Naive thymus-derived CD4-positive, alpha-beta T cell (primary cell): ENCODE measurements around the gene MDM2. TPM values are rescaled to one million over a fixed set of nuclear protein-coding genes. Genes with fewer than 3 reads are reported as not detected.

Experiments
- ATAC-seq: fragments of 150-1000 bp; cut with Tn5 transposase; 2 replicates; pipeline ENCODE4 v1.10.0; 2021; ENCODE audit warnings: mild to moderate bottlenecking, moderate library complexity
- CTCF ChIA-PET: fragments of 350-600 bp; sonication (Branson Sonifier 250); formaldehyde crosslinking; loops from one replicate; lab custom pipeline; 2021; ENCODE audit warnings: antibody characterized with exemption; lab: Charles Lee
- POLR2A ChIA-PET: fragments of 350-600 bp; sonication (Branson Sonifier 250); formaldehyde crosslinking; loops from one replicate; lab custom pipeline; 2021; ENCODE audit warnings: antibody characterized with exemption, inconsistent platforms; lab: Charles Lee
- DNase-seq, 9 donors: peaks; one replicate each; pipeline versions ENCODE4 v3.0.0 to v3.0.0-alpha.2; 2020 to 2022; ENCODE audit warnings: mixed read lengths in 1 of 9
- H3K27ac ChIP-seq: one replicate; pipeline ENCODE4 v1.7.0; 2013; ENCODE audit warnings: mild to moderate bottlenecking, low read depth, low read length, moderate library complexity
- H3K27me3 ChIP-seq, 2 donors: one replicate each; pipeline ENCODE4 v1.7.0; 2013; ENCODE audit warnings: low read length in 2 of 2, mild to moderate bottlenecking in 2 of 2, moderate library complexity in 2 of 2; ENCODE audit not compliant: control insufficient read depth in 2 of 2, insufficient read depth in 2 of 2
- H3K36me3 ChIP-seq, 3 experiments: 1 replicate in 2 of 3; 2 replicates in 1 of 3; pipeline ENCODE4 v1.7.0; 2013; ENCODE audit warnings: low read length in 3 of 3, mild to moderate bottlenecking in 3 of 3, moderate library complexity in 1 of 3; ENCODE audit not compliant: insufficient read depth in 3 of 3, control insufficient read depth in 2 of 3
- H3K4me1 ChIP-seq, 2 donors: one replicate each; pipeline ENCODE4 v1.7.0; 2013; ENCODE audit warnings: low read length in 2 of 2, mild to moderate bottlenecking in 2 of 2, moderate library complexity in 1 of 2; ENCODE audit not compliant: control insufficient read depth in 2 of 2, insufficient read depth in 2 of 2
- H3K4me3 ChIP-seq: 2 replicates; pipeline ENCODE4 v1.7.0; 2013; ENCODE audit warnings: mild to moderate bottlenecking, low read length
- H3K9me3 ChIP-seq, 3 experiments: 1 replicate in 2 of 3; 2 replicates in 1 of 3; pipeline ENCODE4 v1.7.0; 2013; ENCODE audit warnings: low read length in 3 of 3; ENCODE audit not compliant: control insufficient read depth in 2 of 3
- H3K27ac Mint-ChIP-seq, 9 donors: one replicate each; pipeline ENCODE4 v1.8.0; 2020 to 2022; ENCODE audit warnings: mixed read lengths in 9 of 9, mild to moderate bottlenecking in 8 of 9, moderate library complexity in 5 of 9, inconsistent platforms in 2 of 9
- H3K27me3 Mint-ChIP-seq, 5 donors: one replicate each; pipeline ENCODE4 v1.8.0; 2021 to 2022; ENCODE audit warnings: mixed read lengths in 5 of 5, mild to moderate bottlenecking in 1 of 5
- H3K36me3 Mint-ChIP-seq, 5 donors: one replicate each; pipeline ENCODE4 v1.8.0; 2020 to 2022; ENCODE audit warnings: mixed read lengths in 5 of 5, mild to moderate bottlenecking in 3 of 5, inconsistent platforms in 1 of 5
- H3K4me1 Mint-ChIP-seq, 7 donors: one replicate each; pipeline ENCODE4 v1.8.0; 2020 to 2022; ENCODE audit warnings: mixed read lengths in 7 of 7, mild to moderate bottlenecking in 3 of 7, inconsistent platforms in 1 of 7
- H3K4me3 Mint-ChIP-seq, 10 donors: one replicate each; pipeline ENCODE4 v1.8.0; 2020 to 2022; ENCODE audit warnings: mild to moderate bottlenecking in 10 of 10, mixed read lengths in 10 of 10, moderate library complexity in 6 of 10, inconsistent platforms in 2 of 10
- H3K9me3 Mint-ChIP-seq, 11 donors: one replicate each; pipeline ENCODE4 v1.8.0; 2020 to 2022; ENCODE audit warnings: mixed read lengths in 11 of 11, mild to moderate bottlenecking in 4 of 11, inconsistent platforms in 1 of 11, moderate library complexity in 1 of 11
- intact Hi-C, 2 donors: fragments of 100-400 bp; cut with micrococcal nuclease; formaldehyde crosslinking; loops; one replicate each; pipeline ENCODE4 v1.15.1; 2023
- polyA plus RNA-seq, 2 donors: library from polyadenylated mRNA; unstranded; fragments of 300-500 nt; fragmentation: Illumina TruSeq; gene quantifications; one replicate each; pipeline ENCODE4 v1.2.3, GENCODE V29; 2021
- total RNA-seq, 6 experiments: library from RNA in 5 of 6; stranded (reverse) in 5 of 6; gene quantifications; 1 replicate in 5 of 6; 2 replicates in 1 of 6; pipeline ENCODE4 v1.2.3 and lab custom pipeline; 2021 to 2026

Gene MDM2
- total and polyA plus RNA-seq, 7 experiments from 2014 or later, result 14.5 to 271 (median 79.8) TPM

DNA sequence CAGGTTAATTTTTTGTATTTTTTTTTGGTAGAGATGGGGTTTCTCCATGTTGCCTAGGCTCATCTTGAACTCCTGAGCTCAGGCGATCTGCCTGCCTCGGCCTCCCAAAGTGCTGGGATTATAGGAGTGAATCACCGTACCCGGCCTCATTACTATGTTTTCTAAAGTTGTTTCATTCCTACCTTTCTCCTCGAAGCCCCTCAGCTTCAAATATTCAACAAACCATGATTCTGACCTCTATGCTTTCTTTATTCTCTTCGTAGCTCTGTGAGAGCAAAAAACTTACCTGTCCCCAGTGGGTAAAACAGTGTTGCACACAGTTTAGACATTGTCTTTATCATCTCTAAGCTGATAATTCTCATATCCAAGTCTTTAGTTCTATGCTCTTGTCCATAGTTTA, 26.2 kb upstream of the MDM2 start:
- H3K4me3 ChIP-seq, result no peak overlapping the region
- Mint-ChIP-seq H3K4me1 (no peaks in the 10 kb centered on the region), H3K9me3 (no peaks in the 10 kb centered on the region), H3K27me3 (no peaks in the 10 kb centered on the region), H3K4me3 (no peak overlapping the region), H3K36me3 (peaks cover 0 to 7% (median 4%) of the 10 kb centered on the region in 5 donors), H3K27ac (no peak overlapping the region)
- no peaks in the 10 kb centered on the region for H3K9me3 ChIP-seq
- H3K27me3 ChIP-seq, result no peaks in the 10 kb centered on the region
- POLR2A ChIA-PET, result no interaction called here
- intact Hi-C loops, result no loop called here
- H3K36me3 ChIP-seq, result no peaks in the 10 kb centered on the region
- no peaks in the 10 kb centered on the region for H3K4me1 ChIP-seq
- CTCF ChIA-PET, result no interaction called here
- H3K27ac ChIP-seq, result no peak overlapping the region
- no peak for ATAC-seq
- DNase-seq, result no peak

DNA sequence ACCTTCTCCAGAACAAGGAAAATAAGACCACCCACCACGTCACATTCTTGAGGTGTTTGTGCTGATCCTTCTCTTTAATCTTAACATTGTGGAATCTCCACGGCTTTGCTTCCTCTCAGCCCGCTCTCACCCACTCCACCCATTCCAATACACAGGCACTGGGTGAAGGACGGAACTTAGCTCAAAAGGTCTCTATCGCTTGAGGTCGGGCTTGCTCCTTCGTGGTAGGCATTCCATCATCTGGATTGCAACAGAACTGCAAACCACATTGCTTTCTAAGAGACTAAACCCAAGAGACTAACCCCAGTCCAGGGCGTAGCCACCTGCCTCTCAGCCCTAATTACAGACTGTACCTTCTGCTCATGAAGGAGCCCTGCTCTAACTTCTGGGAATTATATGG, 24.0 kb upstream of the MDM2 start:
- H3K36me3 Mint-ChIP-seq, result peaks cover 0 to 7% (median 2%) of the 10 kb centered on the region in 5 donors
- H3K27me3 Mint-ChIP-seq, result no peaks in the 10 kb centered on the region
- H3K27ac ChIP-seq, result no peak overlapping the region
- peaks cover 0 to 5% (median 0%) of the 10 kb centered on the region in 7 donors for H3K4me1 Mint-ChIP-seq
- H3K27ac Mint-ChIP-seq, result no peak overlapping the region
- H3K9me3 ChIP-seq, result no peaks in the 10 kb centered on the region
- no peaks in the 10 kb centered on the region for H3K4me1 ChIP-seq
- POLR2A ChIA-PET, result interaction anchor here (1.1 kb wide), 1 partner anchor 24 kb away, joined by 3 read pairs; the partner anchor contains the start of gene MDM2
- H3K4me3 Mint-ChIP-seq, result no peak overlapping the region
- intact Hi-C loops, result no loop called here
- H3K27me3 ChIP-seq, result no peaks in the 10 kb centered on the region
- H3K9me3 Mint-ChIP-seq, result no peaks in the 10 kb centered on the region
- no peak for DNase-seq
- no peaks in the 10 kb centered on the region for H3K36me3 ChIP-seq
- ATAC-seq, result peak; percentile 65
- H3K4me3 ChIP-seq, result no peak overlapping the region
- CTCF ChIA-PET, result interaction anchor here (0.5 kb wide), 1 partner anchor 1438 kb away, joined by 3 read pairs; no protein-coding TSS in a partner anchor

DNA sequence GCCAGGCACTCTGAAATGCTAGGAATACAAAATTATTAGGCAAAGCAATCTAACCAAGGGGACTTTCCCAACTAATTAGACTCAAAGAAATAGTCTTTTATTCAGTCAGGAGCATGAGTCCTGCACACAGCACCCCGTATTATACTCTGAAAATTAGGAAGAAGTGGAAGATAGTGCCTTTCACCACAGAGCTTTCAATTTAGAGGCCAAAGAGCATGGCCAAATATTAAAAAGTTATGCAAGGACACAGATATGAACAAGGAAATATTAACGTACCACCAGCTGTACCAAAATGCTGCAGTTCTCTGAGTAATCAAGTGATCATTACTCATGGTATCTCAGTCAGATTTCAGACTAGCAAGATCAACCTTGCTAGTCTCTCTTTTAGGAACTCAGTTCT, 22.6 kb upstream of the MDM2 start:
- Histone ChIP-seq H3K27me3 (no peaks in the 10 kb centered on the region), H3K9me3 (no peaks in the 10 kb centered on the region), H3K4me1 (no peaks in the 10 kb centered on the region), H3K27ac (no peak overlapping the region), H3K36me3 (no peaks in the 10 kb centered on the region), H3K4me3 (no peak overlapping the region)
- intact Hi-C loops, result no loop called here
- H3K9me3 Mint-ChIP-seq, result no peaks in the 10 kb centered on the region
- peak; percentile 44 for ATAC-seq
- ChIA-PET CTCF (no interaction called here), POLR2A (no interaction called here)
- H3K4me3 Mint-ChIP-seq, result no peak overlapping the region
- DNase-seq, result no peak
- peaks cover 0 to 3% (median 0%) of the 10 kb centered on the region in 5 donors for H3K36me3 Mint-ChIP-seq
- no peak overlapping the region for H3K27ac Mint-ChIP-seq
- peaks cover 0 to 5% (median 0%) of the 10 kb centered on the region in 7 donors for H3K4me1 Mint-ChIP-seq
- H3K27me3 Mint-ChIP-seq, result no peaks in the 10 kb centered on the region

GRCh38 chr12:68785823-68786222, 22.2 kb upstream of the MDM2 start:
- ATAC-seq (no peak), DNase-seq (no peak)
- Mint-ChIP-seq H3K4me3 (no peak overlapping the region), H3K36me3 (peaks cover 0 to 3% (median 0%) of the 10 kb centered on the region in 5 donors), H3K27ac (peak overlapping the region in 1 of 9 donors; percentile 62), H3K9me3 (no peaks in the 10 kb centered on the region), H3K4me1 (peaks cover 0 to 5% (median 0%) of the 10 kb centered on the region in 7 donors), H3K27me3 (no peaks in the 10 kb centered on the region)
- Histone ChIP-seq H3K9me3 (no peaks in the 10 kb centered on the region), H3K36me3 (no peaks in the 10 kb centered on the region), H3K27ac (no peak overlapping the region), H3K27me3 (no peaks in the 10 kb centered on the region), H3K4me1 (no peaks in the 10 kb centered on the region), H3K4me3 (no peak overlapping the region)
- intact Hi-C loops, result no loop called here
- POLR2A ChIA-PET, result interaction anchor here (0.6 kb wide), 1 partner anchor 186 kb away, joined by 4 read pairs; no protein-coding TSS in a partner anchor
- CTCF ChIA-PET, result no interaction called here

- H3K36me3 Mint-ChIP-seq, result peaks cover 0 to 1% (median 0%) of the 10 kb centered on the region in 5 donors
- H3K27ac Mint-ChIP-seq, result no peak overlapping the region
- Histone ChIP-seq H3K4me3 (no peak overlapping the region), H3K9me3 (no peaks in the 10 kb centered on the region), H3K27me3 (no peaks in the 10 kb centered on the region), H3K4me1 (no peaks in the 10 kb centered on the region), H3K27ac (no peak overlapping the region), H3K36me3 (no peaks in the 10 kb centered on the region)
- POLR2A ChIA-PET, result no interaction called here
- ATAC-seq (no peak), DNase-seq (no peak)
- no peak overlapping the region for H3K4me3 Mint-ChIP-seq
- peaks cover 0 to 5% (median 0%) of the 10 kb centered on the region in 7 donors for H3K4me1 Mint-ChIP-seq
- no peaks in the 10 kb centered on the region for H3K9me3 Mint-ChIP-seq
- CTCF ChIA-PET, result no interaction called here
- no peaks in the 10 kb centered on the region for H3K27me3 Mint-ChIP-seq
- intact Hi-C loops, result no loop called here
These were observed 21.0 kb upstream of the MDM2 start for GRCh38 chr12:68786929-68787328.

GRCh38 chr12:68788554-68789143, 19.3 kb upstream of the MDM2 start:
- H3K4me3 ChIP-seq, result no peak overlapping the region
- no peaks in the 10 kb centered on the region for H3K9me3 ChIP-seq
- no peaks in the 10 kb centered on the region for H3K9me3 Mint-ChIP-seq
- peaks cover 0 to 7% (median 0%) of the 10 kb centered on the region in 7 donors for H3K4me1 Mint-ChIP-seq
- no peak overlapping the region for H3K27ac ChIP-seq
- H3K36me3 ChIP-seq, result no peaks in the 10 kb centered on the region
- ATAC-seq (no peak), DNase-seq (no peak)
- H3K4me3 Mint-ChIP-seq, result no peak overlapping the region
- peak overlapping the region in 1 of 9 donors; percentile 46 for H3K27ac Mint-ChIP-seq
- ChIA-PET CTCF (no interaction called here), POLR2A (no interaction called here)
- no peaks in the 10 kb centered on the region for H3K27me3 ChIP-seq
- intact Hi-C loops, result no loop called here
- no peaks in the 10 kb centered on the region for H3K36me3 Mint-ChIP-seq
- no peaks in the 10 kb centered on the region for H3K27me3 Mint-ChIP-seq
- H3K4me1 ChIP-seq, result no peaks in the 10 kb centered on the region
